HepG2 (cell line): ENCODE results near the gene CCDC117. TPM values are rescaled to one million over a fixed set of nuclear protein-coding genes. Genes with fewer than 3 reads are reported as not detected.

ENCODE experiments used
- ARHGAP35 ChIP-seq: sonication (generic); formaldehyde crosslinking; IDR thresholded peaks from 2 replicates; pipeline ENCODE4 v1.9.0; 2022; ENCODE audit warnings: mild to moderate bottlenecking, inconsistent platforms, moderate library complexity, missing genetic modification reagents, borderline replicate concordance
- IKZF1 ChIP-seq: fragments of 450-650 bp; IDR thresholded peaks from 2 replicates; pipeline ENCODE4 v1.7.1; 2016
- IKZF4 ChIP-seq: sonication (generic); formaldehyde crosslinking; IDR thresholded peaks from 2 replicates; pipeline ENCODE4 v1.5.1; 2020; ENCODE audit warnings: borderline replicate concordance, mild to moderate bottlenecking, low read depth, missing genetic modification reagents; ENCODE audit errors: not compliant biosample characterization
- KLF12 ChIP-seq: sonication (generic); formaldehyde crosslinking; IDR thresholded peaks from 2 replicates; pipeline ENCODE4 v1.4.0; 2020; ENCODE audit warnings: missing genetic modification reagents, borderline replicate concordance
- MIXL1 ChIP-seq: IDR thresholded peaks from 2 replicates; pipeline ENCODE4 v1.6.1; 2016
- MTF2 ChIP-seq: sonication (generic); formaldehyde crosslinking; IDR thresholded peaks from 2 replicates; pipeline ENCODE4 v1.5.0; 2020; ENCODE audit warnings: missing genetic modification reagents, borderline replicate concordance
- MXD4 ChIP-seq: IDR thresholded peaks from 2 replicates; pipeline ENCODE4 v1.6.1; 2016; ENCODE audit warnings: mild to moderate bottlenecking, missing biosample characterization, missing genetic modification reagents
- NONO ChIP-seq, 2 experiments: fragments of 450-650 bp in 1 of 2; sonication (generic) in 1 of 2; formaldehyde crosslinking in 1 of 2; IDR thresholded peaks in 1 of 2; conservative IDR thresholded peaks in 1 of 2; 2 replicates each; pipeline versions ENCODE4 v1.6.1 to v1.8.0; 2017 to 2022; ENCODE audit warnings: mild to moderate bottlenecking in 1 of 2, missing genetic modification reagents in 1 of 2, moderate library complexity in 1 of 2
- NR3C1 ChIP-seq: sonication (generic); formaldehyde crosslinking; IDR thresholded peaks from 2 replicates; pipeline ENCODE4 v1.4.0; 2020; ENCODE audit warnings: missing genetic modification reagents
- POLR2AphosphoS5 ChIP-seq: IDR thresholded peaks from 2 replicates; pipeline ENCODE4 v1.6.1; 2012; ENCODE audit warnings: low read depth, low read length
- RFXANK ChIP-seq: IDR thresholded peaks from 2 replicates; pipeline ENCODE4 v1.6.1; 2016
- SIX1 ChIP-seq: sonication (generic); formaldehyde crosslinking; IDR thresholded peaks from 2 replicates; pipeline ENCODE4 v1.4.0; 2020; ENCODE audit warnings: missing genetic modification reagents, borderline replicate concordance
- TCF12 ChIP-seq, 2 experiments: fragments of 450-650 bp in 1 of 2; sonication (generic) in 1 of 2; formaldehyde crosslinking in 1 of 2; IDR thresholded peaks; 2 replicates each; pipeline versions ENCODE4 v1.6.1 to v1.8.0; 2017 to 2022; ENCODE audit warnings: antibody characterized with exemption in 1 of 2, mild to moderate bottlenecking in 1 of 2, missing genetic modification reagents in 1 of 2, moderate library complexity in 1 of 2
- YY1 ChIP-seq: IDR thresholded peaks from 2 replicates; pipeline ENCODE4 v1.6.1; 2011; ENCODE audit warnings: low read length, low read depth, moderate library complexity, mild to moderate bottlenecking; ENCODE audit not compliant: insufficient read depth, insufficient replicate concordance
- ZFY ChIP-seq: sonication (generic); formaldehyde crosslinking; IDR thresholded peaks from 2 replicates; pipeline ENCODE4 v1.4.0; 2020; ENCODE audit warnings: missing genetic modification reagents
- ZNF30 ChIP-seq: sonication (generic); formaldehyde crosslinking; IDR thresholded peaks from 2 replicates; pipeline ENCODE4 v1.5.0; 2020; ENCODE audit warnings: mild to moderate bottlenecking, missing genetic modification reagents
- ZNF501 ChIP-seq: sonication (generic); formaldehyde crosslinking; IDR thresholded peaks from 2 replicates; pipeline ENCODE4 v1.5.1; 2020; ENCODE audit warnings: mild to moderate bottlenecking, moderate library complexity, missing genetic modification reagents
- ZNF75D ChIP-seq: sonication (generic); formaldehyde crosslinking; IDR thresholded peaks from 2 replicates; pipeline ENCODE4 v1.8.1; 2023; ENCODE audit warnings: missing genetic modification reagents, mild to moderate bottlenecking, borderline replicate concordance
- polyA plus RNA-seq, 8 experiments: library from polyadenylated mRNA; depleted of rRNA in 3 of 8; stranded (reverse) in 7 of 8; unstranded in 1 of 8; fragments of >200 nt; fragmentation: Illumina TruSeq in 4 of 8; extraction: Trizol in 4 of 8; gene quantifications; 2 replicates each; pipeline versions ENCODE4 v1.2.1 to v1.2.3, GENCODE V29; 2011 to 2016; ENCODE audit warnings: low read depth in 4 of 8, missing spikeins in 1 of 8, mixed read lengths in 1 of 8; ENCODE audit not compliant: insufficient read depth in 1 of 8
- total RNA-seq, 5 experiments: library from RNA; depleted of rRNA; stranded (reverse); fragments of >200 nt; fragmentation: Illumina TruSeq; extraction: Trizol; gene quantifications; 2 replicates each; pipeline ENCODE4 v1.2.3, GENCODE V29; 2016; ENCODE audit warnings: low read depth in 1 of 5
- TF ChIP-seq, protein P1 (sequence below): sonication (generic); formaldehyde crosslinking; conservative IDR thresholded peaks from 2 replicates; pipeline ENCODE4 v1.8.0; 2022; ENCODE audit warnings: missing genetic modification reagents
- TF ChIP-seq, protein P2 (sequence below): sonication (generic); formaldehyde crosslinking; IDR thresholded peaks from 2 replicates; pipeline ENCODE4 v1.4.0; 2020; ENCODE audit warnings: missing genetic modification reagents, mild to moderate bottlenecking, borderline replicate concordance
- TF ChIP-seq, protein P3 (sequence below): sonication (generic); formaldehyde crosslinking; IDR thresholded peaks from 2 replicates; pipeline ENCODE4 v1.8.1; 2022; ENCODE audit warnings: mild to moderate bottlenecking, missing genetic modification reagents
- TF ChIP-seq, protein P4 (sequence below): sonication (generic); formaldehyde crosslinking; IDR thresholded peaks from 2 replicates; pipeline ENCODE4 v1.5.0; 2020; ENCODE audit warnings: missing genetic modification reagents

Gene CCDC117
- total and polyA plus RNA-seq, 2 of the 13 experiments (the other 11 are each of a cell fraction or from before 2014, with no cell fraction given): 12.6 to 34.2 TPM

DNA sequence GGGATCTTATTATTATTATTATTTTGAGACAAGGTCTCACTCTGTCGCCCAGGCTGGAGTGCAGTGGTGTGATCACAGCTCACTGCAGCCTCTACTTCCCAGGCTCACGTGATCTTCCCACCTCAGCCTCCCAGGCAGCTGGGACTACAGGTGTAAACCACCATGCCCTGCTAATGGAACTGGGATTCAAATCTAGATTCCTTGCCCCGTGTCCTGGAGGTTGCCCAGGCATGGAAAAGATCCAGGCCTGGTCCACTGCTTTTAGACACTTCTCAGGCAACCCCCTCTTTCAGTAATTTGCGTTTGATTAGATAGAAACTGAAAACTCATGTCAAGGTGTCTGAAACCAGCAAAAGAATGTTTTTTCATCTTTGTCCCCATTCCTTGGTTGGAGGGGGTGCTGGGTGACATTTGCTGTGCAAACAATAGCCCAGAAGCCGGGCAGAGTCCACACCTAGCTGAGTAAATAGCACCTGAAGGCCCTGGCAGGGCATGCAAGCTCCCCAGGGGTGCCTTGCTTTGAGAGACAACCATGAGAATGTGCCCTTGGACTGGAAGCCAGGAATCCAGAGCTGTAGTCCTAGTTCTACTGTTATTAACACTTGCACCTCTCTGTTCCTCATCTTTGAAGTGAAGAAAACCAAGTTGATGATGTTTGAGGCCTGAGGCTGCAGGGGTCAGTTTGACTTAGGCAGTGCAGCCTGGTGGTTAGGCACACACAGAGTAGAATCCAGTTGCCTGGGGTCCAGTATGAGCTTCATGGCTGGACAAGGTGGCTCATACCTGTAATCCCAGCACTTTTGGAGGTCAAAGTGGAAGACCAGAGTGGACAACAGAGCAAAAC is 47.0 kb downstream of the CCDC117 start (continued):
- TF ChIP-seq, protein P1, sequence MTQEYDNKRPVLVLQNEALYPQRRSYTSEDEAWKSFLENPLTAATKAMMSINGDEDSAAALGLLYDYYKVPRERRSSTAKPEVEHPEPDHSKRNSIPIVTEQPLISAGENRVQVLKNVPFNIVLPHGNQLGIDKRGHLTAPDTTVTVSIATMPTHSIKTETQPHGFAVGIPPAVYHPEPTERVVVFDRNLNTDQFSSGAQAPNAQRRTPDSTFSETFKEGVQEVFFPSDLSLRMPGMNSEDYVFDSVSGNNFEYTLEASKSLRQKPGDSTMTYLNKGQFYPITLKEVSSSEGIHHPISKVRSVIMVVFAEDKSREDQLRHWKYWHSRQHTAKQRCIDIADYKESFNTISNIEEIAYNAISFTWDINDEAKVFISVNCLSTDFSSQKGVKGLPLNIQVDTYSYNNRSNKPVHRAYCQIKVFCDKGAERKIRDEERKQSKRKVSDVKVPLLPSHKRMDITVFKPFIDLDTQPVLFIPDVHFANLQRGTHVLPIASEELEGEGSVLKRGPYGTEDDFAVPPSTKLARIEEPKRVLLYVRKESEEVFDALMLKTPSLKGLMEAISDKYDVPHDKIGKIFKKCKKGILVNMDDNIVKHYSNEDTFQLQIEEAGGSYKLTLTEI (CRISPR knock-in tag): no peak
- TF ChIP-seq, protein P2, sequence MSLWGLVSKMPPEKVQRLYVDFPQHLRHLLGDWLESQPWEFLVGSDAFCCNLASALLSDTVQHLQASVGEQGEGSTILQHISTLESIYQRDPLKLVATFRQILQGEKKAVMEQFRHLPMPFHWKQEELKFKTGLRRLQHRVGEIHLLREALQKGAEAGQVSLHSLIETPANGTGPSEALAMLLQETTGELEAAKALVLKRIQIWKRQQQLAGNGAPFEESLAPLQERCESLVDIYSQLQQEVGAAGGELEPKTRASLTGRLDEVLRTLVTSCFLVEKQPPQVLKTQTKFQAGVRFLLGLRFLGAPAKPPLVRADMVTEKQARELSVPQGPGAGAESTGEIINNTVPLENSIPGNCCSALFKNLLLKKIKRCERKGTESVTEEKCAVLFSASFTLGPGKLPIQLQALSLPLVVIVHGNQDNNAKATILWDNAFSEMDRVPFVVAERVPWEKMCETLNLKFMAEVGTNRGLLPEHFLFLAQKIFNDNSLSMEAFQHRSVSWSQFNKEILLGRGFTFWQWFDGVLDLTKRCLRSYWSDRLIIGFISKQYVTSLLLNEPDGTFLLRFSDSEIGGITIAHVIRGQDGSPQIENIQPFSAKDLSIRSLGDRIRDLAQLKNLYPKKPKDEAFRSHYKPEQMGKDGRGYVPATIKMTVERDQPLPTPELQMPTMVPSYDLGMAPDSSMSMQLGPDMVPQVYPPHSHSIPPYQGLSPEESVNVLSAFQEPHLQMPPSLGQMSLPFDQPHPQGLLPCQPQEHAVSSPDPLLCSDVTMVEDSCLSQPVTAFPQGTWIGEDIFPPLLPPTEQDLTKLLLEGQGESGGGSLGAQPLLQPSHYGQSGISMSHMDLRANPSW (CRISPR knock-in tag): no peak
- TF ChIP-seq NONO (IDR thresholded peaks at IDR 0.05) (no peak), NONO (CRISPR knock-in tag; conservative IDR thresholded peaks at IDR 0.05) (peak; percentile 61), ZNF501 (CRISPR knock-in tag) (peak; percentile 48; the same call in 1 of the 2 replicates), ZNF75D (CRISPR knock-in tag) (no peak), POLR2AphosphoS5 (0 out of 2 replicates have a peak, but pooled peaks have one; percentile 20), ZNF30 (no peak), MIXL1 (CRISPR knock-in tag) (peak; percentile 26; the same call in 1 of the 2 replicates), ZFY (CRISPR knock-in tag) (peak; percentile 47), MXD4 (CRISPR knock-in tag) (no peak), MTF2 (CRISPR knock-in tag) (no peak), RFXANK (CRISPR knock-in tag) (no peak), NR3C1 (CRISPR knock-in tag) (no peak), IKZF1 (no peak), ARHGAP35 (CRISPR knock-in tag) (no peak), TCF12 (IDR thresholded peaks at IDR 0.05) (no peak), TCF12 (CRISPR knock-in tag; IDR thresholded peaks at IDR 0.05) (no peak), YY1 (peak; percentile 56), IKZF4 (CRISPR knock-in tag) (no peak), KLF12 (CRISPR knock-in tag) (peak; percentile 29; the same call in 1 of the 2 replicates), SIX1 (CRISPR knock-in tag) (peak; percentile 35; the same call in 1 of the 2 replicates)
- TF ChIP-seq, protein P3, sequence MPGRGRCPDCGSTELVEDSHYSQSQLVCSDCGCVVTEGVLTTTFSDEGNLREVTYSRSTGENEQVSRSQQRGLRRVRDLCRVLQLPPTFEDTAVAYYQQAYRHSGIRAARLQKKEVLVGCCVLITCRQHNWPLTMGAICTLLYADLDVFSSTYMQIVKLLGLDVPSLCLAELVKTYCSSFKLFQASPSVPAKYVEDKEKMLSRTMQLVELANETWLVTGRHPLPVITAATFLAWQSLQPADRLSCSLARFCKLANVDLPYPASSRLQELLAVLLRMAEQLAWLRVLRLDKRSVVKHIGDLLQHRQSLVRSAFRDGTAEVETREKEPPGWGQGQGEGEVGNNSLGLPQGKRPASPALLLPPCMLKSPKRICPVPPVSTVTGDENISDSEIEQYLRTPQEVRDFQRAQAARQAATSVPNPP (CRISPR knock-in tag): no peak
- TF ChIP-seq, protein P4, sequence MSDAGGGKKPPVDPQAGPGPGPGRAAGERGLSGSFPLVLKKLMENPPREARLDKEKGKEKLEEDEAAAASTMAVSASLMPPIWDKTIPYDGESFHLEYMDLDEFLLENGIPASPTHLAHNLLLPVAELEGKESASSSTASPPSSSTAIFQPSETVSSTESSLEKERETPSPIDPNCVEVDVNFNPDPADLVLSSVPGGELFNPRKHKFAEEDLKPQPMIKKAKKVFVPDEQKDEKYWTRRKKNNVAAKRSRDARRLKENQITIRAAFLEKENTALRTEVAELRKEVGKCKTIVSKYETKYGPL (CRISPR knock-in tag): no peak
